Stimulated activated naive CD8-positive, alpha-beta T cell treated with anti-CD3 and anti-CD28 coated beads, Interleukin-15, Interleukin-2, amounts not matched to agents 100 ng/mL and 50 ng/mL, for 24 hours (primary cell): ENCODE measurements around the gene ACSS1.

Experiments
- H3K27ac Mint-ChIP-seq: one replicate; pipeline ENCODE4 v1.8.0; 2021; ENCODE audit warnings: mild to moderate bottlenecking, mixed read lengths
- H3K27me3 Mint-ChIP-seq: one replicate; pipeline ENCODE4 v1.8.0; 2021; ENCODE audit warnings: mixed read lengths
- H3K36me3 Mint-ChIP-seq: one replicate; pipeline ENCODE4 v1.8.0; 2021; ENCODE audit warnings: low read depth, mixed read lengths
- H3K4me1 Mint-ChIP-seq: one replicate; pipeline ENCODE4 v1.8.0; 2021; ENCODE audit warnings: low read depth, mixed read lengths
- H3K4me3 Mint-ChIP-seq: one replicate; pipeline ENCODE4 v1.8.0; 2021; ENCODE audit warnings: mild to moderate bottlenecking, mixed read lengths
- H3K9me3 Mint-ChIP-seq: one replicate; pipeline ENCODE4 v1.8.0; 2021; ENCODE audit warnings: mixed read lengths

Gene ACSS1

DNA sequence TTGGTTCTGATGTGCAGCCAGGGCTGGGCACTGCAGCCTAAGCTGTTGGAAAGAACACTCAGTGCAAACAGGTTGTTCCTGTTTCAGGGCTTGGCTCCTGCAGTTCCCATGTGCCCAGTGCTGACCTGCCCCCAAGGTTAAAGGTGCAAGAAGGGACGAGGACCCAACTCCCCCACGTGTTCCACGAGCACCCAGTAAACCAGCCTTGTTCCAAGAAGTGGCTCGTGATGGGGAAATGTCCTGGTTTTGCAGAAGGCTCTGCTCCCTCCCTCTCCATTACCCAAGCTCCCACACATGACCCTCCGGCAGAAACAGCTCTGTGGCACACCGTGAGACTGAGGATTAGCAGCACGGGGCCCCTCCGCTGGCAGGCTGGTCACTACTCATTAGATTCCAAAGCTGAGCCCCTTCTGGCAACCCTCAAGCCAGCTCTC lies 9.4 kb downstream of the ACSS1 start:
- H3K27ac Mint-ChIP-seq = no peak overlapping the region
- H3K4me3 Mint-ChIP-seq = no peak overlapping the region
- peaks cover 3% of the 10 kb centered on the region for H3K36me3 Mint-ChIP-seq
- H3K9me3 Mint-ChIP-seq = no peaks in the 10 kb centered on the region
- H3K4me1 Mint-ChIP-seq = peaks cover 21% of the 10 kb centered on the region
- no peaks in the 10 kb centered on the region for H3K27me3 Mint-ChIP-seq

DNA sequence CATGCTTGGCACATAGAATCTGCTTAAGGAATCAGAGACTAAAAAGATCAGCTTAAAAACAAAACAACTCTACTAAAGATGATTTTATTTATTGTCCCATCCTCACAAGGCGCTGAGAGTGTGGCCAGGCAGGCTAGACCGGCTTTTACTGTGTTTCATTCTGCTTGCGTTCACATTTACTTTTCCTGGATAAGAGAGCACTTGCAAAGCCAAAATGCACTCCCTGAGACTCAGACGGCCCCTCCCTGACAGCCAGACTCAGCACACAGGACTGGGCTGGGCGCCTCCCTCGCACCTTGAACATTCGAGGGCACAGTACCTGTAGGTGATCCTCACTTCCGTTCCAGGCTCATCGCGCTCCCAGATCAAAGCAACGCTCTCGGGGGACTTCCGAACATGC lies 10.2 kb downstream of the ACSS1 start:
- peaks cover 3% of the 10 kb centered on the region for H3K36me3 Mint-ChIP-seq
- no peaks in the 10 kb centered on the region for H3K9me3 Mint-ChIP-seq
- no peak overlapping the region for H3K27ac Mint-ChIP-seq
- no peak overlapping the region for H3K4me3 Mint-ChIP-seq
- H3K4me1 Mint-ChIP-seq = peaks cover 21% of the 10 kb centered on the region
- H3K27me3 Mint-ChIP-seq = no peaks in the 10 kb centered on the region

DNA sequence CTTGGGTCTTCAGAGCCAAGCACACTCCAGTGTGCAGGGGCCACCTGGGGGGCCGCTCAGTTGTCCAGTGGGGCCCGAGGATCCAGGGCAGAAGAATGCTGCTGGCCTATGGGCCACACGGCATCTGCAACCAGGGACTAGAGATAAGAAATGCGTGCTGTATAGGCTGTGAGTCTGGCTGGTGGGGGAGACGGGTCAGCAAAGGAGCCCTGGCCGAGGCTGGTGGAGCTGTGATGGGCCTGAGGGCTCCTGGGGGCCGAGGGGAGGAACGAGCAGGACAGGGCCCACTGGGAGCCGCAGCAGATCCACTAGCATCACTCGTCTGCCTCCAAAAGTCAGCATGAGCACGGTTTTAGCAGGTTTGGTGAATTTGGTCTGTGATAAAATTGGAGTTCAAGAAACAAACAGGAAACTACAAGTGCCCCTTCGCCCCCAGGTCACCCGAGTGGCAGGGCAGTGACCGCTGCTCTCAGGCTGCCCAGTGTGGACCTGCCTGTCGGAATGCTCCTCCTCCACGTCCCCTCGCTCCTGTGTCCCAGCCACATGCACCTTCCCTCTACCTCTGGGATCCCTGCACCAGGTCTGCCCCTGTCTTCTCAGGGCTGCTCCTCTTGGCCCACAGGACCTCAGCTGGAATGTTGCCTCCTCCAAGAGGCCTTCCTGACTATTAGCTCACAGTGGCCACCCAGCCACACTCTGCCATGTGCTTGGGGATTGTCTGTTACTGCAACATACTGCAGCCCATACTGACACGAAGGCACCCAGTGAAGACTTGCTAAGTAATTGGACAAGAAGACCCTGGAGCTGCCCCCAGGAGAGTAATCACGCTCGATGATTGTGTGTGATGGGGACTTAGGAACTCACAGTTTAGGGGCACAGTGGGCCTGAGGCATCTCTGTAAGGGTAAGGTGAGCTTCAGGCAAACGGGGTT lies 10.9 kb downstream of the ACSS1 start:
- H3K36me3 Mint-ChIP-seq = peaks cover 3% of the 10 kb centered on the region
- H3K4me1 Mint-ChIP-seq = peaks cover 21% of the 10 kb centered on the region
- H3K9me3 Mint-ChIP-seq = no peaks in the 10 kb centered on the region
- H3K27ac Mint-ChIP-seq = no peak overlapping the region
- no peaks in the 10 kb centered on the region for H3K27me3 Mint-ChIP-seq
- no peak overlapping the region for H3K4me3 Mint-ChIP-seq

DNA sequence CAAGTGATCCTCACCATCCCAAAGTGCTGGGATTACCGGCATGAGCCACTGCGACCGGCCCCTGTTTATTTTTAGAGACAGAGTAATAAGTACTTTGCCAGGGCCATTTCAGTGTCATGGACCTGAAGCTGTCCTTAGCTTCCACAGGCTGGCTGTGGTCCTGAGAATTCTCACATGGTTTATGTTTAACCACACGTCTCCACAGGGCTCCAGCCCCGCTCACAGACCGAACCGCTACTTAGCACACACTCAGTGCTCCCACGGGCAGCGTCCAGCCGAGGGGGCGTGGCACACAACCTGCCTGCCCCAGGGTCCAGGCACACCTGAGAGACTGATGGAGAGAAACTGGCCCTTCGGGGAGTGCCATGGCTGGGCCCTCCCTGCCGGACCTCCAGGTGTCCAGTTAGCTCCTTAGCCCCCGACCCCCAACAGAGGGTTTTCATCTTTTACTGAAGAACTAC lies 11.7 kb downstream of the ACSS1 start:
- Mint-ChIP-seq H3K4me3 (no peak overlapping the region), H3K4me1 (peaks cover 28% of the 10 kb centered on the region), H3K27me3 (no peaks in the 10 kb centered on the region), H3K27ac (no peak overlapping the region), H3K9me3 (no peaks in the 10 kb centered on the region), H3K36me3 (peaks cover 3% of the 10 kb centered on the region)

DNA sequence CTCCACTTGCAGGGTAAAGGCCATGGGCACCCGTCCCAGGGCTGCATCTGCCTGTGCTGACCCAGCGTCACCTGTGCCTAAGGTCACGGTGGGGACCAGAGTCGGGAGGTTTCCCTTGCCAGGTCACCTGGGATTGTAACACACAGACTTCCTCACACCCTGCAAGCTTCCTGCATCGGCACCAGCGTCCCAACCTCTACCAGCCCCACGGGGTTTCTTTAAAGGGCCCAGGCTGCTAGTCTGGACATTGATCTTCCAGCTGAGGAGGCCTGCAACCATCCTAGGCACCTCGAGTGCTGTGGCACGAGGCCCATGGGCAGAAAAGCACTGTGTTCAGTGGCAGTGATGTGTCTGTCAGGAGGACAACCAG lies 12.6 kb downstream of the ACSS1 start:
- Mint-ChIP-seq H3K9me3 (no peaks in the 10 kb centered on the region), H3K27me3 (no peaks in the 10 kb centered on the region), H3K4me3 (no peak overlapping the region), H3K4me1 (peaks cover 25% of the 10 kb centered on the region), H3K36me3 (peaks cover 3% of the 10 kb centered on the region), H3K27ac (no peak overlapping the region)

DNA sequence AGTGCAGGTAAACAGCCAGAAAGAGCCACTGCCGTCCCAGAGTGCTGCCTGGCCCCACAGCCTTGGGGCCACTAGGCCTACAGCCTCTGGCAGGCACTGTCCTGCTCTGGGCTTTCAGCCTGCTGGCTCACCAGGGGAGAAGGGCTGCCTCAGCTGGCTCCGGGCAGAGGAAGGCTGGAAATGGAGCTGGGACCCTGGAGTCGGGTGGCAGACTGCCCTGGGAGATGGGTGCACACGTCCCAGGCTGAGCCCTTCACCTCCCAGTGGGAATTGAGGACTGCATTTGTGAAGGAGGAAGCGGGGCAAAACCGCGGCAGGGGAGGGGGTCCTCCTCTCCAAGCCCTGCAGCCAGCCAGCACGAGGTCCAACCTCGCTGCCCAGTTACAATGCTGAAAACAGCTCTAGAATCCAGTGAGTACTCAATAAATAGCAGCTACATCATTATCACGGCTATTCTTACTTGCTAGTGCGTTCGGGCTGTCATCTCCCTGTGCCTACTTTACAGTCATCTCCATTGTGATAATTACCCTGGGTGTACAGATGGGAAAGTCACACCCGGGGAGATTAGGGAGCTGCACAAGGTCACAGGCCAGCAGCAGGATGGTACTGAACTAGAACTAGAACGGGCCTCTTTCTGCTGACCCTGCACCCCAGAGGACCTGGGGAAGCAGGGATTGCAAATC lies 13.1 kb downstream of the ACSS1 start:
- Mint-ChIP-seq H3K9me3 (no peaks in the 10 kb centered on the region), H3K27ac (no peak overlapping the region), H3K4me1 (peaks cover 26% of the 10 kb centered on the region), H3K36me3 (peaks cover 3% of the 10 kb centered on the region), H3K27me3 (no peaks in the 10 kb centered on the region), H3K4me3 (no peak overlapping the region)

DNA sequence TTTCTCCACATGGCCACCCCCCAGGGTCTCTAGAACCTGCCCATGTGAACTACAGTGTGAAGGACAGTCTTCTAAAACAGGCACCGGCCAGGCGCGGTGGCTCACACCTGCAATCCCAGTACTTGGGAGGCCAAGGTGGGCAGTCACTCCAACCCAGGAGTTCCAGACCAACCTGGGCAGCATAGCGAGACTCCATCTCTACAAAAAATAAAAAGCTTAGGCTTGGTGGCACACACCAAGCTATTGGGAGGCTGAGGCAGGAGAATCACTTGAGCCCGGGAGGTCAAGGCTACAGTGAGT lies 13.7 kb downstream of the ACSS1 start:
- Mint-ChIP-seq H3K36me3 (peaks cover 3% of the 10 kb centered on the region), H3K27me3 (no peaks in the 10 kb centered on the region), H3K27ac (no peak overlapping the region), H3K4me1 (peaks cover 29% of the 10 kb centered on the region), H3K9me3 (no peaks in the 10 kb centered on the region), H3K4me3 (no peak overlapping the region)

DNA sequence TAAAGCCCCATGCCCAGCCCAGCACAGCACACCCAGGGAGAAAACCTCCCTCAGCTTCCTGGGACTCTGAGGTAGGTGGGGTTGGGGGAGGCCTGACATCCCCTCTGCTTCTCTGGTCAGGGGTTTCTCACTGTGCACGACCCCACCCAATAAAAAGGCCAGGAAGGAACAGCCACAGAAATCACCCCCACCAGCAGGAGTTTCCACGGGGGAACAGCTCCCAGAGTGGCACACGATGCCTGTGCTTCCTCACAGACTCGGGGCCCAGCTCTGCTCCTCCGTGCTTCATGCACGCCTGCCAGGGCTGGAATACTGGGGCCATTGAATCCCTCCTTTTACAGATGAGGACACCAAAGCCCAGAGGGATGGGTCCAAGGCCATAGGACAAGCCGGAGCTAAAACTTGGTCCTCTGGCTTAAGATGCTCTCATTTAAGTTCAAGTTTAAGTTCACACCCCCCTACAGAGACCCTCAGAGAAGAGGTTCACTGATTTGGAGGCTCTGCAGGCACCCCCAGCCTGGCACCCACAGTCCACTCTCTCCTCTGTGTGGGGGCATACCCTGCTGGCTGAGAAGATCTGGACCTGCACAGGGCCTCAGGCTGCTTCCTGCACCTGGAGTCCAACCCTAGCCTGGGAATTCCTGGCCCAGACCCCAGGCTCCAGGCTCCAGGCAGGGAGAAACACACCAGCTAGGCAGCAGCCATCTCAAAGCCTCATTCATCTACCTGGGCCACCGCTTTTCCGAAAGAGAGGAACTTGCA lies 14.3 kb downstream of the ACSS1 start:
- peaks cover 29% of the 10 kb centered on the region for H3K4me1 Mint-ChIP-seq
- H3K36me3 Mint-ChIP-seq = peaks cover 3% of the 10 kb centered on the region
- H3K4me3 Mint-ChIP-seq = no peak overlapping the region
- no peaks in the 10 kb centered on the region for H3K27me3 Mint-ChIP-seq
- H3K27ac Mint-ChIP-seq = peak overlapping the region; percentile 98
- no peaks in the 10 kb centered on the region for H3K9me3 Mint-ChIP-seq

DNA sequence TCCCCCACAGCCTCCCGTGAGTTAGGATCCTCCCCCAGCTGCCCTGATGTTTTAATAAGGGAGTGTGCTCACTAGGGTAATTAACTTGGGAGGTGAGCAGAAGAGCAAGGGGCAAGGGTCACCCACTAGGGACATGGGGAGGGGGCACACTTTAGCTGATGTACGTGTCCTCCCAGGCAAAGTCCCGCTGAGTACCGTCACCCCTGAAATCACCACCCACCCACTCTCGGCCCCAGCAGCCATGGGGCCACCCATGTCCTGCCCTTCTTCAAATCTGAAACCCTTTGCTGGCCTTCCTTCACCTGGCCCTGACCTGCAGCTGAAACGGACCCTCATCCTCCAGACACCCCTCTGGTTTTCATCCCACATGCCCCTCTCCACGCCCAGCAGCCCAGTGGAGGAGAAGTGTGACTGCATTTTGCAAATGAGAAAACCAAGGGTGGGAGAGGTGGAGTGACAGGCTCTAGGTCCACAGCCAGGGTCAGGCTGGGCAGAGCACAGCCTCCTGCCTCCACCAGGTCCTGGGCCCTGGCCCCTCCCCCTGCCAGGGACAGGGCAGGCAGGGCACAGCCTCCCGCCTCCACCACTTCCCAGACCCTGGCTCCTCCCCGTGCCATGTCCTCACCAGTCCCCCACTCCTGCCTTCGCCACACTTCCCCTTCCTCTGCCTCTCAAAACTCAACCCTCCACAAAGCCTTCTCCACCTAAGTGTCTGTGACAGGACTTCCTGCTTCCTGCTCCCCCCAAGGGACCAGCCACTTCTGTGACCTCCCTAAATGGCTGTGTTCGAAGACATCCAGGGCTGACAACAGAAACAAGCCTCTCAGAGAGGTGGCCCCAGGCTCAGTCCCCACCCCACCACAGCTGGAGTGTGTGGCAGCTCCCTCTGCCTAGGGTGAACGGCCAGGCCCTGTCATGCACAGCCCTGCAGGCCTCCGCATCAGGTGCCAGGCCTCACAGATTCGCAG lies 15.1 kb downstream of the ACSS1 start:
- peaks cover 35% of the 10 kb centered on the region for H3K4me1 Mint-ChIP-seq
- H3K4me3 Mint-ChIP-seq = no peak overlapping the region
- peak overlapping the region; percentile 98 for H3K27ac Mint-ChIP-seq
- H3K27me3 Mint-ChIP-seq = no peaks in the 10 kb centered on the region
- H3K9me3 Mint-ChIP-seq = no peaks in the 10 kb centered on the region
- peaks cover under 1% of the 10 kb centered on the region for H3K36me3 Mint-ChIP-seq

DNA sequence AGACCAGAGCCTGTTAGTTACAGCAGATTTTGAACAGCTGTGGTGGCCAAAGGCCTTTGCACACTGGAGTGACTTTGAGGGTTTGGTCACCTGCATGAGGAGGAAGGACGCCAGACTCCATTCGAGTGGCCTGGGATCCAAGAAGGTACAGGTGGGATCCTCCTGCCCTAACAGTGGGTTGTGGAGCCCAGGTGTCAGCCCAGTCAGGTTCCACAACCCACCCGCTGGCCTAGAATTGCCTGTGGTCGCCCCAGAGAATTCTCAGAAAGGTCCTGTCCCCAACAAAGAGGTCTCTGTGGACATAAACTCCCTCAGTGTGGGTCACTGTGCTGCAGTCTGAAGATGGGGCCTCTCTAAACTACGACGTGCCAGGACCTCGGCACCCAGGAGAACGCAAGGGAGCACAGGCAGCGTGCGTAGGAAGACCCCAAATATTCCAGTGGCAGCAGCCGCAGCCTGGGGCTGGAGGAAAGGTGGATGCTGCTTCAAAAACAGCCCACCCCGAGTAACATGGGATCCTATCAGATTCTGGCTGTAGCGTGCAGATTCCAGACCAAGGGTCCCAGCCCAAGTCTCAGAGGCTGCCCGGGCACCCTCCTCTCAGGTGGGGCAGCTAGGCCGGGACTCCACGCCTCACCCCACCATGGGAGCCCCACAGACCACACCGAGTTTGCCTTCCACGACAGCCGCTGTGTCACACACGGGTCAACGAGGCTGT lies 16.0 kb downstream of the ACSS1 start:
- Mint-ChIP-seq H3K9me3 (no peaks in the 10 kb centered on the region), H3K4me3 (no peak overlapping the region), H3K27me3 (no peaks in the 10 kb centered on the region), H3K4me1 (peaks cover 43% of the 10 kb centered on the region), H3K27ac (peak overlapping the region; percentile 98), H3K36me3 (no peaks in the 10 kb centered on the region)

DNA sequence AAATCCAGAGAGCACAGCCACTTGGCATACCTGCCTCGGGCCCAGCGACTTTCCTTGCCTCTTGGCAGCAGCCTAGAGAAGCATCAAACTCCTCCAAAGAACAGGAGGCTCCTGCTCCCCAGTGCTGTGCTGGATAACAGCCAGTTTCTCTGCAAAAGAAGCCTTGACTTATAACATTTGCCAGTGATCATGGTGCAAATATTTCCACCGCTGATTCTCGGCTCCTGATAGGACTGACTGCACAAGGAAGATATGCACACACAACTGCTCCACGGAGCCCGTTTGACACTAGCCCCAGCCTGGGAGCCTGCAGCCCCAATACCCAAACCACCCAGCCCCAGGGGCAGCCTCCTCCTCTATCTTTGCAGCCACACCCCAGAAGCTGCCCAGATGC lies 17.5 kb downstream of the ACSS1 start:
- H3K4me3 Mint-ChIP-seq = no peak overlapping the region
- H3K4me1 Mint-ChIP-seq = peaks cover 58% of the 10 kb centered on the region
- no peak overlapping the region for H3K27ac Mint-ChIP-seq
- no peaks in the 10 kb centered on the region for H3K27me3 Mint-ChIP-seq
- H3K9me3 Mint-ChIP-seq = no peaks in the 10 kb centered on the region
- no peaks in the 10 kb centered on the region for H3K36me3 Mint-ChIP-seq

DNA sequence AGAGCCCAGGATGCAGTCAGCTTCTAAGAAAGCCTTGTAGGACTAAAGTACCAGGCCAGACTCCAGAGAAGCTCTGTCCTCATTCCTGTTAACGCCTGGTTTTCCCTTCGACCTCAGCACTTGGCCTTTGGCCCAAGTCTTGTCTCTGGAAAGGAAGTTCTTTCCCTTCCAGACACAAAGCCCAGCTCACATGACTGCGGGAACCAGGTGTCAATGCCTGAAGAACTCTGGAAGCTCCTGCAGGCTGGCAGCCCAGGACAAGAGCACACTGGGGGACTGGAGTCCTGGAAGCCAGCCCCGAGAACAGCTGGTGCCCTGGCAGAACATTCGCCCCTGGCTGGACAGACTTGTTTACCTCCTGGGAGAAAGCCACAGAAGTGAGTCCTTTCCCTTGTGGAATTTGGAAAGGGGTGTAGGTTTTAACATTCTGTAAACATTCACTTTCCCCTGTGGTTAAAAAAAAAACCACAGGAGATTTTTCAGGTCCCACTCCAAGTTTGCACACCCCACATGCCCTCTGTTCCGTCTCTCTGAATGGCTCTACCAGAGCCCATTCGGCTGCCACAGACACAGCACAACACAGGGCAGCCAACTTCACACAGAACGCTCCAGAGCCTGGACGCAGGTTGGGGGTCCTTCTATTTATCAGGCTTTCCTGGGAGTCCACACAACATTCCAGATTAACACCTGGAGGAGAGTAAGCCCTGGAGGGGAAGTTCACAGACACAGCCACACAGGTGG lies 18.1 kb downstream of the ACSS1 start:
- Mint-ChIP-seq H3K36me3 (no peaks in the 10 kb centered on the region), H3K4me1 (peaks cover 63% of the 10 kb centered on the region), H3K4me3 (no peak overlapping the region), H3K27me3 (no peaks in the 10 kb centered on the region), H3K27ac (peak overlapping the region; percentile 11), H3K9me3 (no peaks in the 10 kb centered on the region)

DNA sequence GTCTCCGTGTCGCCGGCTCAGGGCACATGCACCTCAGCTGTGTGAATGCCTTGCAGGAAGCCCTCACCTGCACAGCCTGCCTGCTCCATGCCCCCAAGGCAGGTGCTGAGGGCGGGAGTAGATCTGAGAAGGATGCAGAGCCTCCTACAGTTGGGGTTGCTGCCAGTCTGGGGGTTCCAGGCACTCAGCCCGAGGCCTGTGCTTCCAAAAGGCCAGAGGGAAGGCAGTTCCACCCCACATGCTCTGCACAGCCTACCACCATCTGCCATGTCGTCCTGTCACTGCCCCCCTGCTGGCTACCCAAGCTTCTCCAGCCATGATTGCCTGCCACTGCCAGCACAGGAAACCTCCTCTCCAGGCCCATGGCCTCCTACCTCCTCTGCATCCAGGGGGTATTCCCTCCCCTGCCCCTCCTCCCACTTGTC lies 19.3 kb downstream of the ACSS1 start:
- Mint-ChIP-seq H3K27me3 (no peaks in the 10 kb centered on the region), H3K4me1 (peaks cover 63% of the 10 kb centered on the region), H3K36me3 (no peaks in the 10 kb centered on the region), H3K9me3 (no peaks in the 10 kb centered on the region), H3K27ac (no peak overlapping the region), H3K4me3 (no peak overlapping the region)
